Activated CD8-positive, alpha-beta memory T cell treated with anti-CD3 and anti-CD28 coated beads, Interleukin-2, amount 50 U/mL, for 1 hour (primary cell): Measurements from ENCODE around the gene ARVCF.

Experiments
- DNase-seq: peaks from one replicate; pipeline ENCODE4 v3.0.0-alpha.2; 2020; ENCODE audit errors: extremely low read depth

Gene ARVCF

GRCh38 chr22:20029550-20030225 lies 13.1 kb upstream of the ARVCF start:
- DNase-seq, result no peak

GRCh38 chr22:20028855-20029549 lies 12.4 kb upstream of the ARVCF start:
- no peak for DNase-seq

GRCh38 chr22:20027966-20028854 lies 11.6 kb upstream of the ARVCF start:
- DNase-seq, result no peak

- DNase-seq, result no peak
These were observed 10.5 kb upstream of the ARVCF start for GRCh38 chr22:20026996-20027601.

GRCh38 chr22:20026204-20026908 lies 9.7 kb upstream of the ARVCF start:
- DNase-seq, result no peak

- no peak for DNase-seq
These were observed 9.0 kb upstream of the ARVCF start for GRCh38 chr22:20025401-20026203.

- no peak for DNase-seq
These were observed 8.2 kb upstream of the ARVCF start for GRCh38 chr22:20024650-20025397.

- DNase-seq, result no peak
These were observed 7.6 kb upstream of the ARVCF start for GRCh38 chr22:20024225-20024624.

GRCh38 chr22:20022978-20023613 lies 6.5 kb upstream of the ARVCF start:
- no peak for DNase-seq

GRCh38 chr22:20022231-20022977 lies 5.8 kb upstream of the ARVCF start:
- no peak for DNase-seq

- no peak for DNase-seq
These were observed 4.9 kb upstream of the ARVCF start for GRCh38 chr22:20021196-20022181.

GRCh38 chr22:20020533-20021195 lies 4.0 kb upstream of the ARVCF start, which contains the start of gene TANGO2:
Gene TANGO2 (plus strand): TSS chr22:20021110. CDS start chr22:20036799, 15,689 bp downstream.
- DNase-seq, result peak; percentile 58

GRCh38 chr22:20019661-20020532 lies 3.3 kb upstream of the ARVCF start:
- no peak for DNase-seq

GRCh38 chr22:20018001-20018400 lies 1.4 kb upstream of the ARVCF start:
- DNase-seq, result no peak

- no peak for DNase-seq
These were observed 967 bp upstream of the ARVCF start for GRCh38 chr22:20017622-20017958.
